HepG2 (cell line): Measurements from ENCODE around the gene FAM199X.

ENCODE experiments used
- EP300 ChIP-seq, 3 experiments: sonication (generic) in 1 of 3; formaldehyde crosslinking in 1 of 3; IDR thresholded peaks; 2 replicates each; pipeline versions ENCODE4 v1.5.1 to v1.6.1; 2011 to 2020; ENCODE audit warnings: low read depth in 2 of 3, low read length in 2 of 3, borderline replicate concordance in 1 of 3, improper control_type of control experiment in 1 of 3, mild to moderate bottlenecking in 1 of 3, missing genetic modification reagents in 1 of 3, moderate library complexity in 1 of 3
- EZH2 ChIP-seq: conservative IDR thresholded peaks from 2 replicates; pipeline ENCODE4 v1.6.1; 2012; ENCODE audit warnings: mild to moderate bottlenecking, low read depth, low read length, moderate library complexity
- MAFK ChIP-seq, 2 experiments: IDR thresholded peaks in 1 of 2; conservative IDR thresholded peaks in 1 of 2; 2 replicates each; pipeline ENCODE4 v1.6.1; 2011; ENCODE audit warnings: improper control_type of control experiment in 2 of 2, low read length in 2 of 2
- PAX8 ChIP-seq: sonication (generic); formaldehyde crosslinking; IDR thresholded peaks from 2 replicates; pipeline ENCODE4 v1.8.0; 2022; ENCODE audit warnings: mild to moderate bottlenecking, missing genetic modification reagents, borderline replicate concordance
- RFX1 ChIP-seq: fragments of 450-650 bp; IDR thresholded peaks from 2 replicates; pipeline ENCODE4 v1.6.1; 2017
- ZNF850 ChIP-seq: sonication (generic); formaldehyde crosslinking; conservative IDR thresholded peaks from 2 replicates; pipeline ENCODE4 v1.9.0; 2021; ENCODE audit warnings: mild to moderate bottlenecking, missing genetic modification reagents
- TF ChIP-seq, protein P1 (sequence below): sonication (generic); formaldehyde crosslinking; IDR thresholded peaks from 2 replicates; pipeline ENCODE4 v1.4.0; 2020; ENCODE audit warnings: missing genetic modification reagents
- TF ChIP-seq, protein P2 (sequence below), 2 experiments: sonication (generic) in 1 of 2; formaldehyde crosslinking in 1 of 2; IDR thresholded peaks; 2 replicates each; pipeline versions ENCODE4 v1.4.0 to v1.6.1; 2018 to 2020; ENCODE audit warnings: missing genetic modification reagents in 2 of 2, borderline replicate concordance in 1 of 2, low read depth in 1 of 2, mild to moderate bottlenecking in 1 of 2, missing biosample characterization in 1 of 2

DNA sequence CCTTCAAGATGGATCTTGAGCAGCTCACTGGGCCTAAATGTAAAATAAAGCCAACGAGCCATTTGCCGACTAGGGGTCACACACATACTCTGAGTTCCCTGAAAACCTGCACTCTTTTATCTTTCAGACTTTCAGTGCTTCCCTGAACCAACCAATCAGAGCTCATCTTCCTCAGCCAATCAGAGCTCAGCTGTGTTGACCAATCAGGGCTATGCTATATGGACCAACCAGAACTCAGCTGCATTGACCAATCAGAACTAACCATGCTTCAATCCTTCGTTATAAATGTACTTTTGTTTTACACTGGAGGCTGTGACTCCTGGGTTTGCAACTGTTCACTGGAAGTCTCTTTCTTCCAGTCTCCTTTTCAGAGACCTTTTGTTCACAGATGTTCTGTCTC, 28.8 kb upstream of the FAM199X start:
- TF ChIP-seq ZNF850 (CRISPR knock-in tag) (no peak), EZH2 (no peak), RFX1 (no peak), EP300 (IDR thresholded peaks at IDR 0.05; ENCODE audit: low read depth in 2 of 2, low read length in 2 of 2) (no peak), EP300 (CRISPR knock-in tag; IDR thresholded peaks at IDR 0.05; ENCODE audit: borderline replicate concordance) (no peak), PAX8 (CRISPR knock-in tag) (no peak), MAFK (conservative IDR thresholded peaks at IDR 0.05 in 1 of 2, IDR thresholded peaks at IDR 0.05 in 1 of 2; ENCODE audit: low read length in 2 of 2) (no peak)
- TF ChIP-seq, protein P1, sequence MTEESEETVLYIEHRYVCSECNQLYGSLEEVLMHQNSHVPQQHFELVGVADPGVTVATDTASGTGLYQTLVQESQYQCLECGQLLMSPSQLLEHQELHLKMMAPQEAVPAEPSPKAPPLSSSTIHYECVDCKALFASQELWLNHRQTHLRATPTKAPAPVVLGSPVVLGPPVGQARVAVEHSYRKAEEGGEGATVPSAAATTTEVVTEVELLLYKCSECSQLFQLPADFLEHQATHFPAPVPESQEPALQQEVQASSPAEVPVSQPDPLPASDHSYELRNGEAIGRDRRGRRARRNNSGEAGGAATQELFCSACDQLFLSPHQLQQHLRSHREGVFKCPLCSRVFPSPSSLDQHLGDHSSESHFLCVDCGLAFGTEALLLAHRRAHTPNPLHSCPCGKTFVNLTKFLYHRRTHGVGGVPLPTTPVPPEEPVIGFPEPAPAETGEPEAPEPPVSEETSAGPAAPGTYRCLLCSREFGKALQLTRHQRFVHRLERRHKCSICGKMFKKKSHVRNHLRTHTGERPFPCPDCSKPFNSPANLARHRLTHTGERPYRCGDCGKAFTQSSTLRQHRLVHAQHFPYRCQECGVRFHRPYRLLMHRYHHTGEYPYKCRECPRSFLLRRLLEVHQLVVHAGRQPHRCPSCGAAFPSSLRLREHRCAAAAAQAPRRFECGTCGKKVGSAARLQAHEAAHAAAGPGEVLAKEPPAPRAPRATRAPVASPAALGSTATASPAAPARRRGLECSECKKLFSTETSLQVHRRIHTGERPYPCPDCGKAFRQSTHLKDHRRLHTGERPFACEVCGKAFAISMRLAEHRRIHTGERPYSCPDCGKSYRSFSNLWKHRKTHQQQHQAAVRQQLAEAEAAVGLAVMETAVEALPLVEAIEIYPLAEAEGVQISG (CRISPR knock-in tag): no peak
- TF ChIP-seq, protein P2, sequence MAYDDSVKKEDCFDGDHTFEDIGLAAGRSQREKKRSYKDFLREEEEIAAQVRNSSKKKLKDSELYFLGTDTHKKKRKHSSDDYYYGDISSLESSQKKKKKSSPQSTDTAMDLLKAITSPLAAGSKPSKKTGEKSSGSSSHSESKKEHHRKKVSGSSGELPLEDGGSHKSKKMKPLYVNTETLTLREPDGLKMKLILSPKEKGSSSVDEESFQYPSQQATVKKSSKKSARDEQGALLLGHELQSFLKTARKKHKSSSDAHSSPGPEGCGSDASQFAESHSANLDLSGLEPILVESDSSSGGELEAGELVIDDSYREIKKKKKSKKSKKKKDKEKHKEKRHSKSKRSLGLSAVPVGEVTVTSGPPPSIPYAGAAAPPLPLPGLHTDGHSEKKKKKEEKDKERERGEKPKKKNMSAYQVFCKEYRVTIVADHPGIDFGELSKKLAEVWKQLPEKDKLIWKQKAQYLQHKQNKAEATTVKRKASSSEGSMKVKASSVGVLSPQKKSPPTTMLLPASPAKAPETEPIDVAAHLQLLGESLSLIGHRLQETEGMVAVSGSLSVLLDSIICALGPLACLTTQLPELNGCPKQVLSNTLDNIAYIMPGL (CRISPR knock-in tag; IDR thresholded peaks at IDR 0.05; ENCODE audit: borderline replicate concordance in 1 of 2, low read depth in 1 of 2): no peak
